OCI-LY7 (cell line): ENCODE data around the gene KCNG4. TPM values are rescaled to one million over a fixed set of nuclear protein-coding genes. Genes with fewer than 3 reads are reported as not detected.

Source experiments
- BruUV-seq: library from RNA; stranded (reverse); fragments of 400-500 nt; replicated peaks from 2 replicates; lab custom pipeline; 2021; lab: Mats Ljungman, UMichigan
- CTCF ChIA-PET: fragments of 300-600 bp; sonication (Branson Sonifier 250); formaldehyde crosslinking; loops from one replicate; lab custom pipeline; 2022; ENCODE audit warnings: antibody characterized with exemption; ENCODE audit not compliant: unreplicated experiment; lab: Charles Lee
- POLR2A ChIA-PET: fragments of 300-600 bp; sonication (Branson Sonifier 250); formaldehyde crosslinking; loops from one replicate; lab custom pipeline; 2022; ENCODE audit warnings: antibody characterized with exemption; lab: Charles Lee
- DNase-seq: peaks from one replicate; pipeline ENCODE4 v3.0.0-alpha.2; 2015; ENCODE audit warnings: low spot score
- H2AFZ ChIP-seq: fragments of 200-600 bp; sonication (generic), shearing (Covaris generic); 2 replicates; pipeline ENCODE4 v1.6.1; 2014; ENCODE audit warnings: mild to moderate bottlenecking, antibody characterized with exemption, low read length, moderate library complexity
- H3K27ac ChIP-seq: fragments of 200-600 bp; sonication (generic); 2 replicates; pipeline ENCODE4 v1.5.1; 2014; ENCODE audit warnings: mixed run types, low read depth, mild to moderate bottlenecking, moderate library complexity, low read length, inconsistent platforms; ENCODE audit not compliant: poor library complexity, severe bottlenecking
- H3K36me3 ChIP-seq: fragments of 200-600 bp; sonication (generic); 2 replicates; pipeline ENCODE4 v1.6.1; 2014; ENCODE audit warnings: mild to moderate bottlenecking, antibody characterized with exemption, low read length, moderate library complexity, mixed read lengths; ENCODE audit not compliant: insufficient read depth
- H3K4me1 ChIP-seq: fragments of 200-600 bp; sonication (generic); 2 replicates; pipeline ENCODE4 v1.5.1; 2014; ENCODE audit warnings: mild to moderate bottlenecking, low read length; ENCODE audit not compliant: insufficient read depth, poor library complexity, severe bottlenecking
- H3K4me2 ChIP-seq: fragments of 200-600 bp; sonication (generic); 2 replicates; pipeline ENCODE4 v1.6.1; 2014; ENCODE audit warnings: mild to moderate bottlenecking, low read length
- H3K4me3 ChIP-seq: fragments of 200-600 bp; sonication (generic); 2 replicates; pipeline ENCODE4 v1.5.1; 2014; ENCODE audit warnings: mild to moderate bottlenecking, low read depth, low read length; ENCODE audit not compliant: poor library complexity, severe bottlenecking
- H3K79me2 ChIP-seq: fragments of 200-600 bp; sonication (generic); 2 replicates; pipeline ENCODE4 v1.6.1; 2016; ENCODE audit warnings: low read depth, mild to moderate bottlenecking, low read length, moderate library complexity, mixed read lengths; ENCODE audit not compliant: insufficient read depth
- H3K9me2 ChIP-seq: fragments of 200-600 bp; sonication (generic); 2 replicates; pipeline ENCODE4 v1.6.1; 2016; ENCODE audit warnings: mild to moderate bottlenecking, low read length, mixed read lengths; ENCODE audit not compliant: insufficient read depth
- H3K9me3 ChIP-seq: fragments of 200-600 bp; sonication (generic); 2 replicates; pipeline ENCODE4 v1.6.1; 2014; ENCODE audit warnings: mild to moderate bottlenecking, mixed run types, low read length, mixed read lengths
- H4K20me1 ChIP-seq: fragments of 200-600 bp; sonication (generic); 2 replicates; pipeline ENCODE4 v1.6.1; 2014; ENCODE audit warnings: mild to moderate bottlenecking, antibody characterized with exemption, low read length, moderate library complexity, mixed read lengths; ENCODE audit not compliant: insufficient read depth
- CTCF ChIP-seq: fragments of 200-600 bp; sonication (generic); conservative IDR thresholded peaks from 2 replicates; pipeline ENCODE4 v1.5.1; 2014; ENCODE audit warnings: mild to moderate bottlenecking, antibody characterized with exemption, low read length, moderate library complexity, mixed read lengths
- EZH2phosphoT487 ChIP-seq: fragments of 200-600 bp; sonication (generic); IDR thresholded peaks from 2 replicates; pipeline ENCODE4 v1.6.1; 2018; ENCODE audit warnings: low read depth, borderline replicate concordance, mild to moderate bottlenecking, mixed run types, antibody characterized with exemption, low read length, moderate library complexity, mixed read lengths
- intact Hi-C: fragments of 100-400 bp; cut with micrococcal nuclease; formaldehyde crosslinking; loops from one replicate; pipeline ENCODE4 v1.10.0; 2022; ENCODE audit not compliant: unreplicated experiment
- total RNA-seq, 2 experiments: library from RNA; depleted of rRNA in 1 of 2; stranded (reverse); fragments of >200 nt in 1 of 2; shearing (Covaris generic) in 1 of 2; gene quantifications; 2 replicates each; pipeline ENCODE4 v1.2.3, GENCODE V29; 2014 to 2022

KCNG4 gene
- total RNA-seq, 2 experiments from 2014 or later = not detected

- no TSS peak for BruUV-seq
- H3K27ac ChIP-seq = no peak overlapping the region
- H3K9me2 ChIP-seq = no peaks in the 10 kb centered on the region
- H2AFZ ChIP-seq = no peak overlapping the region
- CTCF ChIA-PET = no interaction called here
- intact Hi-C loops = no loop called here
- POLR2A ChIA-PET = interaction anchor here (1.0 to 1.2 kb wide), 2 partner anchors 10 to 20 kb away, joined by 3 read pairs; no protein-coding TSS in a partner anchor
- no peaks in the 10 kb centered on the region for H3K79me2 ChIP-seq
- DNase-seq = no peak
- no peaks in the 10 kb centered on the region for H3K4me1 ChIP-seq
- no peaks in the 10 kb centered on the region for H3K36me3 ChIP-seq
- no peak overlapping the region for H3K4me2 ChIP-seq
- H4K20me1 ChIP-seq = no peaks in the 10 kb centered on the region
- no peak overlapping the region for H3K4me3 ChIP-seq
- TF ChIP-seq CTCF (no peak), EZH2phosphoT487 (no peak)
- no peaks in the 10 kb centered on the region for H3K9me3 ChIP-seq
Measured at GRCh38 chr16:84245956-84246678, 6.3 kb upstream of the KCNG4 start.

GRCh38 chr16:84244728-84245127, 4.9 kb upstream of the KCNG4 start:
- H3K27ac ChIP-seq = no peak overlapping the region
- no peak overlapping the region for H3K4me2 ChIP-seq
- no peaks in the 10 kb centered on the region for H3K36me3 ChIP-seq
- CTCF ChIA-PET = no interaction called here
- H3K9me3 ChIP-seq = no peaks in the 10 kb centered on the region
- POLR2A ChIA-PET = no interaction called here
- intact Hi-C loops = no loop called here
- TF ChIP-seq CTCF (no peak), EZH2phosphoT487 (no peak)
- BruUV-seq = no TSS peak
- no peaks in the 10 kb centered on the region for H3K9me2 ChIP-seq
- no peaks in the 10 kb centered on the region for H3K4me1 ChIP-seq
- H3K79me2 ChIP-seq = no peaks in the 10 kb centered on the region
- no peak overlapping the region for H2AFZ ChIP-seq
- no peak overlapping the region for H3K4me3 ChIP-seq
- no peak for DNase-seq
- no peaks in the 10 kb centered on the region for H4K20me1 ChIP-seq

GRCh38 chr16:84243732-84244131, 3.9 kb upstream of the KCNG4 start:
- no TSS peak for BruUV-seq
- ChIA-PET POLR2A (no interaction called here), CTCF (no interaction called here)
- H3K4me2 ChIP-seq = no peak overlapping the region
- no peaks in the 10 kb centered on the region for H3K79me2 ChIP-seq
- H4K20me1 ChIP-seq = no peaks in the 10 kb centered on the region
- DNase-seq = peak; percentile 3
- no peak overlapping the region for H2AFZ ChIP-seq
- H3K4me3 ChIP-seq = no peak overlapping the region
- no peak overlapping the region for H3K27ac ChIP-seq
- TF ChIP-seq EZH2phosphoT487 (no peak), CTCF (no peak)
- intact Hi-C loops = no loop called here
- H3K36me3 ChIP-seq = no peaks in the 10 kb centered on the region
- H3K9me3 ChIP-seq = no peaks in the 10 kb centered on the region
- H3K4me1 ChIP-seq = no peaks in the 10 kb centered on the region
- H3K9me2 ChIP-seq = no peaks in the 10 kb centered on the region
